T-cell (primary cell): Measurements from ENCODE around the gene RNF5. TPM values are rescaled to one million over a fixed set of nuclear protein-coding genes. Genes with fewer than 3 reads are reported as not detected.
"Not testable (repeated sequence)": the region's sequence is repeated elsewhere in the genome, so short reads cannot be mapped to it uniquely, and the experiment has no call there.

Source experiments
- ATAC-seq, 4 experiments: fragments of 200-7000 bp in 3 of 4; fragments of 150-1000 bp in 1 of 4; cut with Tn5 transposase; replicated peaks in 1 of 4; 1 replicate in 3 of 4; 2 replicates in 1 of 4; pipeline ENCODE4 v1.10.0; 2021; ENCODE audit warnings: moderate library complexity in 3 of 4, mild to moderate bottlenecking in 2 of 4, moderate number of reproducible peaks in 1 of 4
- CTCF ChIA-PET, 2 donors: fragments of 300-600 bp; sonication (Branson Sonifier 250); formaldehyde crosslinking; loops; one replicate each; lab custom pipeline; 2022; ENCODE audit warnings: antibody characterized with exemption in 2 of 2; lab: Charles Lee
- POLR2A ChIA-PET, 2 donors: fragments of 300-600 bp; sonication (Branson Sonifier 250); formaldehyde crosslinking; loops; one replicate each; lab custom pipeline; 2022; ENCODE audit warnings: antibody characterized with exemption in 2 of 2; lab: Charles Lee
- DNase-seq, 35 experiments: peaks; one replicate each; pipeline versions ENCODE4 v3.0.0 to v3.0.0-alpha.2; 2013 to 2023
- H3K27ac ChIP-seq: one replicate; pipeline ENCODE4 v1.5.1; 2013; ENCODE audit warnings: low read length
- H3K27me3 ChIP-seq, 2 experiments: replicated peaks in 1 of 2; 1 replicate in 1 of 2; 2 replicates in 1 of 2; pipeline versions ENCODE4 v1.6.1 to v1.7.0; 2013; ENCODE audit warnings: low read length in 1 of 2, mixed read lengths in 1 of 2; ENCODE audit not compliant: control insufficient read depth in 2 of 2, insufficient read depth in 2 of 2; ENCODE audit errors: extremely low read depth in 1 of 2
- H3K36me3 ChIP-seq, 2 donors: 1 replicate in 1 of 2; 2 replicates in 1 of 2; pipeline versions ENCODE4 v1.6.1 to v1.7.0; 2013; ENCODE audit warnings: low read length in 1 of 2; ENCODE audit not compliant: control insufficient read depth in 2 of 2, insufficient read depth in 1 of 2; ENCODE audit errors: extremely low read depth in 1 of 2
- H3K4me1 ChIP-seq, 2 experiments: 1 replicate in 1 of 2; 2 replicates in 1 of 2; pipeline versions ENCODE4 v1.6.1 to v1.7.0; 2013; ENCODE audit warnings: low read length in 2 of 2, mixed read lengths in 1 of 2; ENCODE audit not compliant: insufficient read depth in 2 of 2, control insufficient read depth in 1 of 2; ENCODE audit errors: extremely low read depth in 1 of 2
- H3K4me3 ChIP-seq, 2 donors: 1 replicate in 1 of 2; 2 replicates in 1 of 2; pipeline versions ENCODE4 v1.5.1 to v1.7.0; 2013; ENCODE audit warnings: mild to moderate bottlenecking in 2 of 2, low read length in 1 of 2, moderate library complexity in 1 of 2; ENCODE audit not compliant: control insufficient read depth in 1 of 2; ENCODE audit errors: extremely low read depth in 1 of 2
- H3K9me3 ChIP-seq: 2 replicates; pipeline ENCODE4 v1.7.0; 2013
- H3K27ac Mint-ChIP-seq, 2 donors: one replicate each; pipeline ENCODE4 v1.8.0; 2020 to 2021; ENCODE audit warnings: mild to moderate bottlenecking in 2 of 2, mixed read lengths in 2 of 2
- H3K27me3 Mint-ChIP-seq, 2 donors: one replicate each; pipeline ENCODE4 v1.8.0; 2021 to 2022; ENCODE audit warnings: mixed read lengths in 2 of 2
- H3K36me3 Mint-ChIP-seq: one replicate; pipeline ENCODE4 v1.8.0; 2021; ENCODE audit warnings: mixed read lengths
- H3K4me1 Mint-ChIP-seq, 3 donors: one replicate each; pipeline ENCODE4 v1.8.0; 2020 to 2022; ENCODE audit warnings: mixed read lengths in 3 of 3, mild to moderate bottlenecking in 1 of 3
- H3K4me3 Mint-ChIP-seq, 3 donors: one replicate each; pipeline ENCODE4 v1.8.0; 2020 to 2022; ENCODE audit warnings: mild to moderate bottlenecking in 3 of 3, mixed read lengths in 3 of 3, moderate library complexity in 3 of 3
- H3K9me3 Mint-ChIP-seq, 3 donors: one replicate each; pipeline ENCODE4 v1.8.0; 2020 to 2022; ENCODE audit warnings: mixed read lengths in 3 of 3
- WGBS: methylation state at CpG from one replicate; pipeline ENCODE4 v1.1.5; 2013; ENCODE audit warnings: missing lambda C conversion rate; ENCODE audit not compliant: insufficient coverage; 5-methylcytosine and 5-hydroxymethylcytosine counted together
- total RNA-seq, 35 experiments: library from RNA in 6 of 35; stranded (reverse) in 6 of 35; fragments of 120-200 nt in 1 of 35; gene quantifications; one replicate each; pipeline versions ENCODE4 v1.2.1 to v1.2.4 and lab custom pipeline; 2013 to 2026

The RNF5 gene
- total RNA-seq, 5 donors from 2014 or later (not counting 1 experiment from before 2014, with no cell fraction given), result 23.6 to 49.3 (median 44.6) TPM

DNA sequence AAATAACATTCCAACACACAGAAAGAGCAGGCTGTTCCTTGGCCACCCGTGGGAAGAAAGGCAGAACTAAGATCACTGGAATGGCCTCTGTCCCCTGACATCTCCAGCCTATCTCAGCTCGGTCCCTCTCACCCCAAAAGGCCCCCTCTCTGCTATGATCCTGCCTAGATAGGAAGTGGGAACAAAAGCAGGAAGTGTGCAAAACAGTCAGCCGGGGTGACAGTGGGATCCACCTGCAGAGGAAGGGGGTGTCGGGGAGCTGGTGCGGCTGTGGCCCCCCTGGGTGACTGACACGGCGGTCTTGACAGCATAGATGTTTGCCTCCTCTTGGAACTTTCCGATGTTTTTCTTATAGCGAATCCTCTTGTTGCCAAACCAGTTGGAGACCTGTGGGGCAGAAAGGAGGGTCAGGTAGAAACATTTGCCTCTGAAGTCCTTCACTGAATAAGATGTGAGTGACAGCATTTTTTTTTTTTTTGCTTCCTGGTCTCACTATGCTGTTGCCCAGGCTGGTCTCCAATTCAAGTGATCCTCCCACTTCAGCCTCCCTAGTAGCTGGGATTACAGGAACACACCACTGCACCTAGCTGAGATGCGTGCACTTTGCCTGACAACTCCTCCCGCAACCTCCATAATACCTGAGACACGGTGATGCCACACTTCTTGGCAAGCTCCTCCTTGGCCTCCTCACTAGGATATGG is 9.0 kb downstream of the RNF5 start:
- H3K4me1 ChIP-seq, result peaks cover 14 to 73% of the 10 kb centered on the region in 2 experiments
- H3K27ac Mint-ChIP-seq, result peak overlapping the region; percentile 95 to 98
- H3K4me3 ChIP-seq, result peak overlapping the region in 1 of 2 donors; percentile 2
- peaks cover 4 to 59% of the 10 kb centered on the region in 2 donors for H3K36me3 ChIP-seq
- peak overlapping the region; percentile 75 for H3K27ac ChIP-seq
- H3K27me3 Mint-ChIP-seq, result no peaks in the 10 kb centered on the region
- H3K9me3 Mint-ChIP-seq, result no peaks in the 10 kb centered on the region
- WGBS, result 23% methylated on average over 4 of the region's 12 CpGs
- peak overlapping the region; percentile 49 to 97 (median 55) for H3K4me3 Mint-ChIP-seq
- no peak for ATAC-seq
- no peaks in the 10 kb centered on the region for H3K9me3 ChIP-seq
- H3K36me3 Mint-ChIP-seq, result peaks cover 46% of the 10 kb centered on the region
- H3K4me1 Mint-ChIP-seq, result peaks cover 51 to 62% (median 52%) of the 10 kb centered on the region in 3 donors
- ChIA-PET POLR2A (interaction anchor here in 1 of 2 donors (0.6 kb wide), 1 partner anchor 1320 kb away, joined by 5 read pairs; no protein-coding TSS in a partner anchor), CTCF (no interaction called here)
- H3K27me3 ChIP-seq, result no peaks in the 10 kb centered on the region
- no peak for DNase-seq

GRCh38 chr6:32187725-32188380 is 9.6 kb downstream of the RNF5 start:
- peaks cover 46% of the 10 kb centered on the region for H3K36me3 Mint-ChIP-seq
- H3K9me3 ChIP-seq, H3K9me3 Mint-ChIP-seq, H3K27me3 Mint-ChIP-seq, ATAC-seq, H3K27me3 ChIP-seq, DNase-seq, CTCF ChIA-PET: not testable (repeated sequence)
- H3K4me3 ChIP-seq, result peak overlapping the region in 1 of 2 donors; percentile 95
- peaks cover 4 to 52% of the 10 kb centered on the region in 2 donors for H3K36me3 ChIP-seq
- POLR2A ChIA-PET, result interaction anchor here in 1 of 2 donors (0.6 kb wide), 1 partner anchor 1319 kb away, joined by 5 read pairs; no protein-coding TSS in a partner anchor
- H3K27ac Mint-ChIP-seq, result peak overlapping the region; percentile 95 to 98
- H3K27ac ChIP-seq, result peak overlapping the region; percentile 93
- peak overlapping the region; percentile 55 to 97 (median 91) for H3K4me3 Mint-ChIP-seq
- WGBS, result 90% methylated on average over 8 of the region's 18 CpGs
- peaks cover 14 to 69% of the 10 kb centered on the region in 2 experiments for H3K4me1 ChIP-seq
- peaks cover 48 to 59% (median 48%) of the 10 kb centered on the region in 3 donors for H3K4me1 Mint-ChIP-seq

DNA sequence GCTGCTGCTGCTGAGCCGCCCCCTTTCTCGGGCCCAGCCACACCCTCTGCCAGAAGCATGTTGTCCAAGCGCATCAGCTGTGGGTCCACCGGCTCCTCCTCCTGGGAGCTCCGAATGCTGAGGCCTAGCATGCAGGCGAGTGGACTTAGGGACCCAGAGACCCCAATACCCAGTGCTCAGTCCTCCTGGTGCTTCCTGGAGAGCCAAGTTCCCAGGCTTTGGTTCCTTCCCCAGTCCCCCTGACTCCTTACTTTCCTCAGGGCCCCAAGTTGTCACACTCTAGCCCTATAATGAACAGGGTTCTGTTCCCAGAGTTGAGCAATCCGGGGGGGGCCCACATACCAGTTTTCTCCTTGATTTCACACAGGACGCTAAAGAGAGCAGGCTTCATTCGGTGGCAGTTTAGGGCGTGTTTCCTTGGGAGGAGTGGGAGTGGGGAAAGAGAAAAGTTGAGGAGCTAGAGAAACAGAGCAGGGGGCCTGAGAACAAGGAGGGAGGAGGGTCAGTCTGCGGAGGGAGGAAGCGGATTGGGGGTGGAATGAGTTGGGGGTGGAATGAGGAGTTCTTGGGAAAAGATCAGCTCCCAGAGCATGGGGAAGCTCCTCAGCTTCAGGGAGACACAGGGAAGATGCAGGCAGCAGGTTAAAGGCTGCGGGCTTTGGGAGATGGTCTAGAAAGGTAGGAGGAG is 10.3 kb downstream of the RNF5 start:
- H3K27me3 Mint-ChIP-seq, result no peaks in the 10 kb centered on the region
- H3K36me3 Mint-ChIP-seq, result peaks cover 46% of the 10 kb centered on the region
- POLR2A ChIA-PET, result no interaction called here
- DNase-seq (no peak), ATAC-seq (no peak)
- Histone ChIP-seq H3K4me3 (peak overlapping the region; percentile 93 to 95), H3K27ac (peak overlapping the region; percentile 93), H3K27me3 (no peaks in the 10 kb centered on the region), H3K9me3 (no peaks in the 10 kb centered on the region), H3K4me1 (peaks cover 17 to 69% of the 10 kb centered on the region in 2 experiments), H3K36me3 (peaks cover 4 to 45% of the 10 kb centered on the region in 2 donors)
- CTCF ChIA-PET, result no interaction called here
- 57% methylated on average over 10 of the region's 13 CpGs for WGBS
- no peaks in the 10 kb centered on the region for H3K9me3 Mint-ChIP-seq
- H3K27ac Mint-ChIP-seq, result peak overlapping the region; percentile 95 to 98
- H3K4me1 Mint-ChIP-seq, result peaks cover 48 to 61% (median 52%) of the 10 kb centered on the region in 3 donors
- H3K4me3 Mint-ChIP-seq, result peak overlapping the region; percentile 91 to 97 (median 95)

DNA sequence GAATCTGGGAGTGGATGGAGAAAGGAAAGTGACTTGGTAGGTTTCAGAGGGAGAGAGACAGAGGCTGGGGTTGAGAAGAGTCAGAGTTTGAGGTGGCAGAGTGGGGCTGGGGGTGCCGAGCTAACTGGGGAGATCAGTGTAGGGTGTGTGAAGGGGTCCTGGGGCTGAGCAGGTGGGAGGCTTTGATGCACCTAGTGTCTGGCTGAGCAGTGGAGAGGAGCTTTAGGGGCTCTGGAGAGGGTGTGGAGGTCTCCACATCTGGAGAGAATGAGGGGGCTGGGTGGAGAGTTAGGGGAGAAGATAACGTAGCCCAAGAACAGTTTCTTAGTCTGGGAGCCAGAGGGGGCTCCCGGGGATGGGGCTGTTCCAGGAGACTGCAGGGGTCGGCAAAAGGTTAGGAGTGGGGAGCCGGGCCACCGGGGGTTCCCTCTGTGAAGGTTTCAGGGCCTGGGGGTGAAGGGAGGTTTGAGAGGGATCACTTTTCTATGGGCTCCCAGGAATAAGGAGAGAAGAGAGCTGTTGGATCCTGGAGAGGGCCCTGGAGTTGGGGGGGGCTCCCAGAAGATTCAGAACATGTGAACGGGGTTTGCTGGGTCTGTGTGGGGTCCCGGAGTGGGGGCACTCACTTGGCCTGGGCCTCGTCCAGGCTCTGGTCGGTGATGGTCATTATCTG is 11.0 kb downstream of the RNF5 start:
- DNase-seq (no peak), ATAC-seq (no peak)
- Histone ChIP-seq H3K9me3 (no peaks in the 10 kb centered on the region), H3K36me3 (peaks cover 1 to 40% of the 10 kb centered on the region in 2 donors), H3K27me3 (no peaks in the 10 kb centered on the region), H3K27ac (peak overlapping the region; percentile 93), H3K4me3 (peak overlapping the region; percentile 93 to 95), H3K4me1 (peaks cover 23 to 70% of the 10 kb centered on the region in 2 experiments)
- Mint-ChIP-seq H3K36me3 (peaks cover 46% of the 10 kb centered on the region), H3K4me1 (peaks cover 52 to 63% (median 59%) of the 10 kb centered on the region in 3 donors), H3K27me3 (no peaks in the 10 kb centered on the region), H3K4me3 (peak overlapping the region; percentile 91 to 97 (median 95)), H3K9me3 (no peaks in the 10 kb centered on the region), H3K27ac (peak overlapping the region; percentile 95 to 98)
- CTCF ChIA-PET, result no interaction called here
- POLR2A ChIA-PET, result no interaction called here
- 2% methylated on average over 10 of the region's 10 CpGs for WGBS

GRCh38 chr6:32189742-32190053 is 11.5 kb downstream of the RNF5 start:
- peak overlapping the region; percentile 91 to 97 (median 95) for H3K4me3 Mint-ChIP-seq
- no peaks in the 10 kb centered on the region for H3K9me3 Mint-ChIP-seq
- ChIA-PET POLR2A (interaction anchor here (0.5 to 0.9 kb wide), 2 partner anchors 59 to 1119 kb away, joined by 3 read pairs; no protein-coding TSS in a partner anchor), CTCF (no interaction called here)
- WGBS, result 0% methylated on average over 1 of the region's 23 CpGs
- DNase-seq, result no peak
- H3K27me3 Mint-ChIP-seq, result no peaks in the 10 kb centered on the region
- Histone ChIP-seq H3K27ac (peak overlapping the region; percentile 93), H3K4me1 (peaks cover 28 to 73% of the 10 kb centered on the region in 2 experiments), H3K36me3 (peaks cover 0 to 36% of the 10 kb centered on the region in 2 donors), H3K4me3 (peak overlapping the region; percentile 93 to 95), H3K27me3 (no peaks in the 10 kb centered on the region), H3K9me3 (no peaks in the 10 kb centered on the region)
- H3K36me3 Mint-ChIP-seq, result peaks cover 46% of the 10 kb centered on the region
- peak overlapping the region; percentile 95 to 98 for H3K27ac Mint-ChIP-seq
- peaks cover 53 to 66% (median 64%) of the 10 kb centered on the region in 3 donors for H3K4me1 Mint-ChIP-seq
- no peak for ATAC-seq
